ENCODE measurements around the gene SPIRE2. TPM values are rescaled to one million over a fixed set of nuclear protein-coding genes. Genes with fewer than 3 reads are reported as not detected.
"Not testable (repeated sequence)": the region's sequence is repeated elsewhere in the genome, so short reads cannot be mapped to it uniquely, and the experiment has no call there.

Gene SPIRE2
- total and polyA plus RNA-seq, 2 of the 4 experiments (the other 2 are of a cell fraction) = 0.72 to 1.9 TPM

DNA sequence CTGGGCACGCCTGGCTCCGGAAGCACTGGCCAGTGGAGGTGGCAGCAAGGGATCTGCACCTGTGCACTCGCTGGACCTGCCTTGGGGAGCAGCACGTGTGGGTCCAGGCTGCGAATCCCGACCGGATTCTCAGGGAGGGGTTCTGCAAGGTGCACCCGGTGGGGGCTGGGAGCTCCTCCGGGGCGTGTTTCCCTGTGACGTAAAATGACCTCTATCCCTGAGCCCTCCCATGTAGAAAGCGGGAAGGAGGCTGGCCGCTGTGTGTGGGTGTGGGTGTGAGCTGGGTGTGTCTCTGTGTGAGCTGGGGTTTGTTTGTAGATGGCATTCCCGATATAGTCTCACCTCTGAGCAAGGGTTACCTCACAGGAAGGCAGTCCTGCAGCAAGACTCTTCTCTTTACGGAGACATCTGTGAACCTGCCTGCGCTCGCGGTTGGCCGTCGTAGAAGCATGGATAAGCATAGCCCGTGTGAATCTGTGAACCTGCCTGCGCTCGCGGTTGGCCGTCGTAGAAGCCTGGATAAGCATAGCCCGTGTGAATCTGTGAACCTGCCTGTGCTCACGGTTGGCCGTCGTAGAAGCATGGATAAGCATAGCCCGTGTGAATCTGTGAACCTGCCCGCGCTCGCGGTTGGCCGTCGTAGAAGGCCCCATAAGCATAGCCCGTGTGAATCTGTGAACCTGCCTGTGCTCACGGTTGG, 5.5 kb downstream of the SPIRE2 start:
- H3K4me1 ChIP-seq (ENCODE audit: control insufficient read depth, insufficient read depth, low read length); H3K14ac ChIP-seq (replicated peaks; ENCODE audit: low read depth, low read length); H2BK120ac ChIP-seq (ENCODE audit: low read depth, low read length); H2BK5ac ChIP-seq (ENCODE audit: low read depth, low read length, poor library complexity, severe bottlenecking); H3K79me1 ChIP-seq (ENCODE audit: low read depth in 1 of 2, low read length in 2 of 2); H3K9me1 ChIP-seq (ENCODE audit: insufficient read depth, low read length); BruUV-seq (replicated peaks); dilution Hi-C loops (cut with HindIII; ENCODE audit: low sequenced_read_pairs, unreplicated experiment); H4K91ac ChIP-seq (ENCODE audit: insufficient read depth, low read depth, low read length); H3K4me3 ChIP-seq (ENCODE audit: insufficient read depth, low read depth, low read length); H3K18ac ChIP-seq (ENCODE audit: low read depth, low read length); H3K56ac ChIP-seq (ENCODE audit: extremely low read depth, insufficient read depth, low read length); H3K4ac ChIP-seq (ENCODE audit: low read depth, low read length); H3K9me3 ChIP-seq (ENCODE audit: control insufficient read depth, insufficient read depth, low read length); H4K8ac ChIP-seq (ENCODE audit: low read depth in 2 of 2, low read length in 2 of 2); H2AK5ac ChIP-seq (ENCODE audit: low read depth, low read length); H3K27ac ChIP-seq (ENCODE audit: insufficient read depth, low read length); H3K4me2 ChIP-seq (ENCODE audit: low read depth, low read length); H2BK20ac ChIP-seq (ENCODE audit: low read depth, low read length); intact Hi-C loops (cut with micrococcal nuclease); in situ Hi-C loops (cut with MboI; ENCODE audit: low sequenced_read_pairs); H3K23ac ChIP-seq (ENCODE audit: low read depth, low read length); H4K20me1 ChIP-seq (ENCODE audit: insufficient read depth, low read length); DNase-seq; ATAC-seq (ENCODE audit: low read depth); H3K36me3 ChIP-seq (ENCODE audit: control insufficient read depth, insufficient read depth, low read length); H3K9ac ChIP-seq (ENCODE audit: low read depth, low read length); H2AFZ ChIP-seq (replicated peaks; ENCODE audit: low read length, poor library complexity); H2BK15ac ChIP-seq (ENCODE audit: low read depth, low read length); H2AK9ac ChIP-seq (replicated peaks; ENCODE audit: low read depth, low read length, poor library complexity); POLR2A ChIA-PET (ENCODE audit: unreplicated experiment); CTCF ChIA-PET; H3K27me3 ChIP-seq (ENCODE audit: control insufficient read depth, insufficient read depth, low read length); H4K5ac ChIP-seq (ENCODE audit: low read depth, low read length): not testable (repeated sequence)
- 93% methylated on average over 24 of the region's 39 CpGs; no CpG with 5 or more reads in 1 of the 2 experiments for WGBS, 2 experiments (ENCODE audit: extremely low coverage in 2 of 2, insufficient read length in 1 of 2)

DNA sequence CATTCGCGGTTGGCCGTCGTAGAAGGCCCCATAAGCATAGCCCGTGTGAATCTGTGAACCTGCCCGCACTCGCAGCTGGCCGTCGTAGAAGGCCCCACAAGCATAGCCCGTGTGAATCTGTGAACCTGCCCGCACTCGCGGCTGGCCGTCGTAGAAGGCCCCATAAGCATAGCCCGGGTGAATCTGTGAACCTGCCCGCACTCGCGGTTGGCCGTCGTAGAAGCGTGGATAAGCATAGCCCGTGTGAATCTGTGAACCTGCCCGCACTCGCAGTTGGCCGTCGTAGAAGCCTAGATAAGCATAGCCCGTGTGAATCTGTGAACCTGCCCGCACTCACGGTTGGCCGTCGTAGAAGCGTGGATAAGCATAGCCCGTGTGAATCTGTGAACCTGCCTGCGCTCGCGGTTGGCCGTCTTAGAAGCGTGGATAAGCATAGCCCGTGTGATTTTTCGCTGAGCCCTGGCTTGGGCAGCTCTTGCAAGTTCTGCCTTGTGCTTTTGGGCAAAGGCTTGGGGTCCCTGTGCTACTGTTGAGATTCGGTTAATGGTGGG, 6.6 kb downstream of the SPIRE2 start:
- in situ Hi-C loops (cut with MboI; ENCODE audit: low sequenced_read_pairs); H2BK15ac ChIP-seq (ENCODE audit: low read depth, low read length); H2AK5ac ChIP-seq (ENCODE audit: low read depth, low read length); H3K56ac ChIP-seq (ENCODE audit: extremely low read depth, insufficient read depth, low read length); ATAC-seq (ENCODE audit: low read depth); H3K4me2 ChIP-seq (ENCODE audit: low read depth, low read length); H4K20me1 ChIP-seq (ENCODE audit: insufficient read depth, low read length); H2AFZ ChIP-seq (replicated peaks; ENCODE audit: low read length, poor library complexity); dilution Hi-C loops (cut with HindIII; ENCODE audit: low sequenced_read_pairs, unreplicated experiment); H3K18ac ChIP-seq (ENCODE audit: low read depth, low read length); H3K27ac ChIP-seq (ENCODE audit: insufficient read depth, low read length); CTCF ChIA-PET; H3K4ac ChIP-seq (ENCODE audit: low read depth, low read length); H3K79me1 ChIP-seq (ENCODE audit: low read depth in 1 of 2, low read length in 2 of 2); H3K9me3 ChIP-seq (ENCODE audit: control insufficient read depth, insufficient read depth, low read length); intact Hi-C loops (cut with micrococcal nuclease); H3K14ac ChIP-seq (replicated peaks; ENCODE audit: low read depth, low read length); H3K27me3 ChIP-seq (ENCODE audit: control insufficient read depth, insufficient read depth, low read length); H3K4me1 ChIP-seq (ENCODE audit: control insufficient read depth, insufficient read depth, low read length); H4K91ac ChIP-seq (ENCODE audit: insufficient read depth, low read depth, low read length); DNase-seq; H3K23ac ChIP-seq (ENCODE audit: low read depth, low read length); H3K4me3 ChIP-seq (ENCODE audit: insufficient read depth, low read depth, low read length); BruUV-seq (replicated peaks); H4K5ac ChIP-seq (ENCODE audit: low read depth, low read length); H2AK9ac ChIP-seq (replicated peaks; ENCODE audit: low read depth, low read length, poor library complexity); H3K9me1 ChIP-seq (ENCODE audit: insufficient read depth, low read length); H4K8ac ChIP-seq (ENCODE audit: low read depth in 2 of 2, low read length in 2 of 2); H2BK120ac ChIP-seq (ENCODE audit: low read depth, low read length); H3K36me3 ChIP-seq (ENCODE audit: control insufficient read depth, insufficient read depth, low read length); H2BK20ac ChIP-seq (ENCODE audit: low read depth, low read length); H3K9ac ChIP-seq (ENCODE audit: low read depth, low read length); H2BK5ac ChIP-seq (ENCODE audit: low read depth, low read length, poor library complexity, severe bottlenecking); POLR2A ChIA-PET (ENCODE audit: unreplicated experiment): not testable (repeated sequence)
- 97% methylated on average over 19 of the region's 42 CpGs; no CpG with 5 or more reads in 1 of the 2 experiments for WGBS, 2 experiments (ENCODE audit: extremely low coverage in 2 of 2, insufficient read length in 1 of 2)

Data from IMR-90 (cell line).